ENCODE results near the gene NDUFV1.

- TF ChIP-seq GATA2 (IDR thresholded peaks at IDR 0.05; ENCODE audit: low read depth, low read length) (no peak), GATA3 (IDR thresholded peaks at IDR 0.05; ENCODE audit: low read depth, low read length) (no peak)
These were observed 43.6 kb upstream of the NDUFV1 start for GRCh38 chr11:67562963-67563704.

Data from SH-SY5Y (cell line).